GM21526 (cell line): Measurements from ENCODE around the gene TTC33.
"Not testable (repeated sequence)": the region's sequence is repeated elsewhere in the genome, so short reads cannot be mapped to it uniquely, and the experiment has no call there.

Experiments used
- ATAC-seq: cut with Tn5 transposase; IDR thresholded peaks from one replicate; pipeline ENCODE4 v1.9.1; 2021; ENCODE audit warnings: moderate library complexity; ENCODE audit not compliant: unreplicated experiment, low FRiP score

TTC33 gene

DNA sequence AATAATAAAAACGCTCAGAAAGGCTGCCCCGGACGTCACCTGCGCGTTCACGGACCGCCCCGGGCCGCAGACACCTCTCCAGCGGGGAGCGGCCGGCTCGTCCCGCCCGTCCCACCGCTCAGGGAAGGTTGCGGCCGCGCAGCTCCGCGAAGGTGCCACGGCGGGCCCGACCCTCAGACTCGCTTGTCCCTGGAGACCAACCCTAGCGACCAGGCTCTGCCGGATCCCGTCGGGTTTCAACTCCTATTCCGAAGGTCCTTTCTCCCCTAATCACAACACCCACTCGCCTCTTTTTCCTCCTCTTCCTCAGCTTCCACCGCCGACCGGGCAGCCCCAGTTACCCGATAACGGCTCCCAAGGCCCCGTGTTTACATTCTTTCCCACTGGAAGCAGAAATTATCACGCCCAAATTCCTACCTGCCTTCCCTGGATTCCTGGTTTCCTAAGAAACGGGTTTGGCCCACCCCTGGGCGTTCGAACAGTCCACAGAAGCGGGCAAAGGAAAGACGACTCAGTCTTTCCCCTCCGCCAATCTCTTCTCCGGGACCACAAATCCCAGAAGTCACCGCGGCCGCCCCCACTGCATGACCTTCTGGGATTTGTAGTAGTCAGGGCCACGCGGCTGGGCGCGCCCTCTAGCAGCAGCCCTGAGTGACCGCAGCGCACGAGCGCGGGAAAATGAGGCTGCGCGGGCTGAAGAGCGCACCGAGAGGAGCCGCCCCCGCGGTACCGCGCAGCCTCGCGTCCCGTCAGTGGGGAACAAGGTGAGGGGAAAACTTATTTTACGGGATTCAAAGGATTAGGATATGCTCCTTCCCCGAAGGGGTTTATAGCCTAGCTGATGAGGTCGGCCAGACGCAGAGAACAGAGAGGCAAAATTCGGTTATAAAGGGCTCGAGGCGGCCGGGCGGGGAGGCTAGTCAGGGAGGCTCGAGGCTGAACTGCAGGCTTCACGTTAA is at the start of gene TTC33:
TTC33 (minus strand) TSS at position 555 of the 959 bp plus-strand sequence. CDS start 8,943 bp downstream, outside the sequence.
- peak; percentile 90 for ATAC-seq

GRCh38 chr5:40801771-40802562 is 46.2 kb upstream of the TTC33 start:
- ATAC-seq, result no peak

DNA sequence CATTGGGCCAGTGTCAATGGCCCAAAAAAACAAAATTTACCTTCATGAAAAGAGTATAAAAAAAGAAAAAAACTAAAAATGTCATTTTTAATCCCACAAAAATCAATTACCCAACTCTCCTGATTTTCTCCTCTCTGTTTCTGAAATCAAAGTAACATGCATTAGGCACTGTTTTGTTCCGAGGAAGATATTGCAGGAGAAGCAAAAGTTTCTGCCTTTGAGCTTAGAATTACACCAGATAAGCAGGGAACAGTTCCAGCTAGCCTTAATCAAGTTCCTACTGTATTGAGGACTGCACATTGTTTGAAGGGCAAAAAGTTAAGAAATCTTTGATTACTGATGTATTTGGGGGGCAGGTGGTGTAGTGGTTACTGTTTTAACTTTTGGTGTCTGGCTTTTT is 43.5 kb upstream of the TTC33 start:
- no peak for ATAC-seq

DNA sequence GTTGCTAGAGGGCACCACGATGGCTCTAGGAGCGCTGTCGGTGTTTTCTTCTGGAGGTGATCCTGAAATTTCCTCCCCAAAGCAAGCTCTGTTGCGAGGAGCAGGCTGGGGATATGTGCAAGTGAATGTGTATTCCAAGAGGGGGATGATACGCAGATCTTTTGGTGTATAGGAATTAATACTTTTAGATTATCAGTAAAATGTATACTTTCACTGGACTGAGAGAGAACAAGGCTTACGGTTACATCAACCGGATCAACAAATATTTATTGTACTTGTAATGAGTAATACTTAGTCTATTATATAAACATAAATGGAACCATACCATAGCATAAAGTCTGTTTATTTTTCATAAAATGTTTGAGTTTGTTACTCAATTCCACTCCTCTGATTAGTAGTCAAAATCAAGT is 43.0 kb upstream of the TTC33 start:
- ATAC-seq, result no peak

GRCh38 chr5:40798012-40798800 is 42.4 kb upstream of the TTC33 start, which contains the start of gene PRKAA1:
Gene PRKAA1, minus strand, starts transcription at chr5:40798374. Its CDS starts 185 bp downstream, at chr5:40798189.
- peak; percentile 98 for ATAC-seq

GRCh38 chr5:40797273-40798011 is 41.7 kb upstream of the TTC33 start:
- peak; percentile 41 for ATAC-seq

DNA sequence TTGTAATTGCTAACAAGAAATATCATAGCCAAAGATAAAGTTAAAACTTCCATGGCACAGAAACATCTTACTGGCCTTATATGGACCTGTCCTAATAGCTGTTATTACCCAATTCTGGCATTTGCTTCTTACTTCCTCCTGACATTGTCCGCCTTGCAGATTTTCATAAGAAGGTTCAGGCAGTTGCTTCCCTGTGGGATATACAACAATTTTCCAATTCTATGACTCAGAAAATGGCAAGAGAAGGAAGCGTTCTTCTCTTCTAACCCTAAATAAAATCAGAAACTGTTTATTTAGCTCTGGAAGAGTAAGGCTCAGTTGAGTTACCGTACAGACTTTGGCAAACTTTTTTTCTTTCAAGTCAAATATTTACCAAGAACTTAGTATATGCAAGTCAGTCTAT is 40.7 kb upstream of the TTC33 start:
- no peak for ATAC-seq

DNA sequence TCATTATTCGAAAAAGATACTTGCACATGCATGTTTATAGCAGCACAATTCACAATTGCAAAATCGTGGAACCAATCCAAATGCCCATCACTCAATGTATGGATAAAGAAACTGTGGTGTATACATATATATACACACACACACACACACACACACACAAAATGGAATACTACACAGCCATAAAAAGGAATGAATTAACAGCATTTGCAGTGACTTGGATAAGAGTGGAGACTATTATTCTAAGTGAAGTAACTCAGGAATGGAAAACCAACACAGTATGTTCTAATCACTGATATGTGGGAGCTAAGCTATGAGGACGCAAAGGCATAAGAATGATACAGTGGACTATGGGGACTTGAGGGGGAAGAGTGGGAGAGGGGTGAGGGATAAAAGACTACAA is 39.1 kb upstream of the TTC33 start:
- not testable (repeated sequence) for ATAC-seq

DNA sequence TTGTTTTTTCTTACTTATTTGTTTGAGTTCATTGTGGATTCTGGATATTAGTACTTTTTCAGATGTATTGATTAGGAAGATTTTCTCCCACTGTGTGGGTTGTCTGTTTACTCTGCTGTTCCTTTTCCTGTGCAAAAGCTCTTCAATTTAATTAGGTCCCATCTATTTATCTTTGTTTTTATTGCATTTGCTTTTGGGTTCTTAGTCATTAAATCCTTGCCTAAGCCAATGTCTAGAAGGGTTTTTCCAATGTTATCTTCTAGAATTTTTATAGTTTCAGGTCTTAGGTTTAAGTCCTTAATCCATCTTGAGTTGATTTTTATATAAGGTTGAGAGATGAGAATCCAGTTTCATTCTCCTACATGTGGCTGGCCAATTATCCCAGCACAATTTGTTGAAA is 38.6 kb upstream of the TTC33 start:
- ATAC-seq, result not testable (repeated sequence)

GRCh38 chr5:40792691-40793090 is 36.9 kb upstream of the TTC33 start:
- not testable (repeated sequence) for ATAC-seq

- ATAC-seq, result no peak
Measured at GRCh38 chr5:40791715-40792139, 36.0 kb upstream of the TTC33 start.

- no peak for ATAC-seq
Measured at GRCh38 chr5:40790947-40791593, 35.3 kb upstream of the TTC33 start.

DNA sequence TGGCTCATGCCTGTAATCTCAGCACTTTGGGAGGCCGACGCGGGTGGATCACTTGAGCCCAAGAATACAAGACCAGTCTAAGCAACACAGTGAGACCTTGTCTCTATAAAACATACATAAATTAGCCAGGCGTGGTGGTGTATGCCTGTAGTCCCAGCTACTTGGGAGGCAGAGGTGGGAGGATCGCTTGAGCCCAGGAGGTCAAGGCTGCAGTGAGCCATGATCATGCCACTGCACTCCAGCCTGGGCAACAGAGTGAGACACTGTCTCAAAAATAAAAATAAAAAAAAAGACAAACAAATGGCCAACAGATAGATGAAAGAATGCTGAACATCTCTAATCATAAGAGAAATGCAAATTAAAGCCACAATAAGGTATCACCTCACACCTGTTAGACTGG is 33.2 kb upstream of the TTC33 start:
- not testable (repeated sequence) for ATAC-seq

GRCh38 chr5:40787986-40788385 is 32.2 kb upstream of the TTC33 start:
- ATAC-seq, result no peak

DNA sequence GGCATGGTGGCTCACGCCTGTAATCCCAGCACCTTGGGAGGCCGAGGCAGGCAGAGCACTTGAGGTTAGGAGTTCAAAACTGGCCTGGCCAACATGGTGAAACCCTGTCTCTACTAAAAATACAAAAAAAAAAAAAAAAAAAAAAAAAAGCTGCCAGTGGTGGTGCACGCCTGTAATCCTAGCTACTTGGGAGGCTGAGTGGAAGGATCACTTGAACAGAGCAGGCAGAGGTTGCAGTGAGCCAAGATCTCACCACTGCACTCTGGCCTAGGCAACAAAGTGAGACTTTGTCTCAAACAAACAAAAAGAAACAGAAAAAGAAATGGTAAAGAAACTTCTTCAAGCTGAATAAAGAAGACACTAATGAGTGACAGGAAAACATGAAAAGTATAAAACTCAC is 30.9 kb upstream of the TTC33 start:
- ATAC-seq, result not testable (repeated sequence)

DNA sequence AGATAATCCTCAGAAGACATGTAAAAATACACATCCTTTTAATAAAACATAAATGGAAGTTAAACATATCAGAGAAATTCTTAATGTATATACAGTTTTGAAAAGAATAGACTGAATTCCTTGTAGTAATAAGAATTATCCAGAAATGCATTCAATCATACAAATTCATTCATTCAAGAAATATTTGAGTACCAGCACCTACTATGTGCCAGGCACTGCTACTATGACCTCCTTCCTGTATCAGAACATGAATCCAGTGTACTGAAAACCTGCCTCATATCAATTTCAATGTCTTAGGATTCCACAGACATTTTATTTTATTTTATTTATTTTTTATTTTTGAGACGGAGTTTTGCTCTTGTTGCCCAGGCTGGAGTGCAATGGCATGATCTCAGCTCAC is 29.2 kb upstream of the TTC33 start:
- no peak for ATAC-seq

DNA sequence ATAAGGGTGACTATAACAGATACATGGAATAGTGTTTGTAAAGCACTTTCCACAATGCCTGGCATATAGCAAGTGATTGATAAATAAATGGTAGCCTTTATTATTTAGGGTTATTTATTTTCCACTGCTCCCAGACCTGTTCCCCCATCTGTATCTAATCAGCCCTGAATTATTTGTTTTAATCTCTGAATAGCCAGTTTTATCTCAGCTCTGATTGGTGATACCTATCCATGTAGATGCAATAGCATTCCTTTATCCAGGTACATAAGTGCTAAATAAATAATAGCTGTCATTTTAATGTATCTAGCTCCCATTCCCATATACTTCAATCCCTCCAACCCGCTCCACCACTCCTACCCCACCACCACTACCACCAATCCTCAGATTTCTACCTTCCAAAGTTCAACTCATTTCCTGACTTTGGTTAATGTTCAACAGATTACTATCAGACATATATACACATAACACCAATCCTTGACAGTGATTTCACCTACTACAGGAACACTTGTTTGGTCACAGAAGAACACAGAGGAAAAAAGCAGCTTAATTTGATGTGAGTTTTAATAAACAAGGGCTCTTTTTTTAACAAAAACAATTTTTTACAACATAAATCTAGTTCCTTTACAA is 28.4 kb upstream of the TTC33 start:
- no peak for ATAC-seq

DNA sequence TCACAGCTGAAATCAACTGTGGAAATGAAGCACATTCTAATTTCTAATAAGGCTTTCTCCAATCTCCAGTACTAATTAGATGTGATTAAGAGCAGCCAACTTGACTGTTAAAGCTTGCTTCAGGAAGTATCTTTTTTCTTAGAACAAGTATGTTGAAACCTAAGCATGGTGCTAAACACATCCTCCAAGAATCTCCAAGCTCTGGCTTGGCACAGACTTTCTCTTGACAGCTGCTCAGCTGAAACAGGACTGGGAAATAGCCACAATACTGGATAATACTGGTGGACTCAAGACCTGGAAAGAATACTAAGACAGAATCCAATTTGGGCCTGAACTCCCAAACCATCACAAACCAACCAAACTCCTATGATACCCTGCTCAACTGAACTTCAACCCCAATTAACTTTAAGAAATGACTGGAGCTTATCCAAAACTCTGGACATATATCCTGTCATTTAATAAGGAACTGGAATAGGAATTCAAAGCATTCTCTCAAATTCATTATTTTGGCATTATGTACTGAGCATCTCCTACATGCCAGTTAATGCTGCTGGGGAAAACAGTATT is 26.2 kb upstream of the TTC33 start:
- ATAC-seq, result no peak
